HG03575 (cell line): Measurements from ENCODE around the gene LAMC2.

Source experiments
- ATAC-seq: cut with Tn5 transposase; IDR thresholded peaks from one replicate; pipeline ENCODE4 v1.9.1; 2021; ENCODE audit not compliant: unreplicated experiment, insufficient number of reproducible peaks, low FRiP score; ENCODE audit errors: extremely low read depth

LAMC2 gene

DNA sequence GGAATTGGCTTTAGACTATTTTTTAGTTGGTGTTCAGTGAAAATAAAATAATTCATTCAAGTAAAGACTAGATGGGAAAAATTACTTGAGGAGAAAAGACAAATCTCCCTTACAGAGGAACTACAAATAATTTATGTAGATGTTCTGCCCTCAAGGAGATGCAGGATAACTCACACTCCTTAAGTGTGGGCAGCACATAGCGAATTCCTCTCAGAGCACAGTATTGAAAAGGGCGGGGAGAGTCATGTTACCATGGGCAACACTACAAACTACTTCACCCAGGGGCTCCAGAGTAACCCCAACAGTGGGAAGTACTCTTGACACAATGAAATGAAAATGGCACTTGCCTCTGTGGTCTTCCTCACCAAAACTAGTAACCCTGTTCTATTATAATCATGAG is 20.6 kb upstream of the LAMC2 start:
- no peak for ATAC-seq

DNA sequence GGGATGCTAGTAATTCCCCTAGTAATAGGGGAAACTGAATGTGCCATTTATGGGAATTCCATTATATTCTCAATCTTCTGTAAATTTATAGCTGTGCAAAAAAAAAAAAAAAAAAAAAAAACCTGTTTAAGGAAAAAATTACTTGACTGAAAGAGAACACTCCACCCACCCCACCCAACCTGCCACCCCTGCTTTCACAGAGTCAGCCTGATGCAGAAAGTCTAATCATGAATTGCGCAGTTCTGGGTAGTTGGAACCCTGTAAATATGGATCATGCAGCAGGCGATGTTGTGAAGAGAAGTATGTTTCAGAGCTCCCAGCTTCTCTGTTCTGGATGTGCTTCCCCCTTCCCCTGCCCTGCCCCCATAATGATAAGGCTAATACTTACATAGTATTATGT is 19.6 kb upstream of the LAMC2 start:
- no peak for ATAC-seq

DNA sequence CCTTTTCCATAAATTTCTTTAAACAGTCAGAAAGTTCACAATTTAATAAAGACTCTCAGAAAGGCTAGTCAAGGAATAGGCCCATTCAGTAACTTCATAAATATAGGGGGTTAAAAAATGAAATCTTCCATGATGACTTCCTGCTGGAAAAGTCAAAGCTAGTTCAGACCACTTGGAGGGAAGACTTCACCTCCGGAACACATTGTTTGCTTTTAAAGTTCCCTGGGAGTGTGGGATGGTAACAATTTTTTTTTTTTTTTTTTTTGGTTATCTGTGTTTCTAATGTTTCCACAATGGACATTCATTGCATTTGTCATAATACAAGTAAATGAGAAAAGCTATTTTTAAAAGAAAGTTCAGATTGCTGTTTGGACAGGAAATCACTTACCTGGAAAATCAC is 18.4 kb upstream of the LAMC2 start:
- ATAC-seq: no peak

DNA sequence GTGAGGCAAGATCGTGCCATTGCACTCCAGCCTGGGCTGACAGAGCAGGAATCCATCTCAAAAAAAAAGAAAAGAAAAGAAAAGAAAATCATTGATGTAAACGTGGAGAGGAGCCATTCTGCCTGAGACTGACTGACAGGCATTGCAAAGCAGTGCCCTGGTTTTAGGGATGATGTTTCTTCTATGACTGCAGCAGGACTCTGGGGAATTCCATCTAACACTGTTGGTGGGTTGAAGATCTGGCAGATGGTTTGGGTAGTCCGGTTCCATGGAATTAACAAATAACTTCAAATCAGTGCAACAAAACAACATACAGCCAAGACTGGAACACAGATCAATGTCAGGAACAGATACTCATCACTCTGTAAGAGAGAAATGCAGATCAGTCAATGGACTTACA is 17.8 kb upstream of the LAMC2 start:
- ATAC-seq: no peak

DNA sequence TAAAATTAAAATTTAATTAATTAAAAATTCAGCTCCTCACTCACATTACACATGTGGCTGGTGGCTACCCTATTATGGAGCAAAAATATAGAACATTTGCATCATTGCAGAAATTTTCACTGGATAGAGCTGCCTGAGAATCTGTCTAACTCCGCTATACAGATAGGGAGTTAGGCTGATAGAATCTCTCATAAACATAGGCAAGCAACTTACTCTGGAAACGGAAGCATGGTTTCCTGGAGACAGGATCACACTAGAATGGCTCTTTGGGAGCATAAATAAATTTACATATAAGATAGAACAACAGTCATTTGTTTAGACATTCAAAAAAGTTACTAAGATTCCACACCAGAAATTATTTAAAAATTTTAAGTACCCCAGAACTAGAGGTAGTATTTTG is 12.2 kb upstream of the LAMC2 start:
- ATAC-seq: no peak

DNA sequence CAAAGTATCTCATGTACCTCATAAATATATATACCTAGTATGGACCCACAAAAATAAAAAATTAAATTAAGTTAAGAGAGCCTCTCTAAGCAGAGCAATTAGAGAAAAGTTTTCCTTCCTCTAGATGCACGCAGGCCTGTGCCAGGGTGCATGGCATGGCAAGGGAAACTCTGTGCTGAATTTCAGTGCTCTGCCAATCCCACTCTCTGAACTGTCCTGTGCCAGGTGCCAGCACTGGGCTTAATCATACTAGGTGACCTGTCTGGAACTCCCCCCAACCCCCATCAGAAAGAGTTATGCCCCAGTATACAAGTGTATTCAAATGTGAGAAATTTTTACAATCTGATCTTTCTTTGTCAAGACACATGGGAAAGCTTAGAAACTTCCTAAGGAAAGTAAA is 10.4 kb upstream of the LAMC2 start:
- ATAC-seq: no peak

DNA sequence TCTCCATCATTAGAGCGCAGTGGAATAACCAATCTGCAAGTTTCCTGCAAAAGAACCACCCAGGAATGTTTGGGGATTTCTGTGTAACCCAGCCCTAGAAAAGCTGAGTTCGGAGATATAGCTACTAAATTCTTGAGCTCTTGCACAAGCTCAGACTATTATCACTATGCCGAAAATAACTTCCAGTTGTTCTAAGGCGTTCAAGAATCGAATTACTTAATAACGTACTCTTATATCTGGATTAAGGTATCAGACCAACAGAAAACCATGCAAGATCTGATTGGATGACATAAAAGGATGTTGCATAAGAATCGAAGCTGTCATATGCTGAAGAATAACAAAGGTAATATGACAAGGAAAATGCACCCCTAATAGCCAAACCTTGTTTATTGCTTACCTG is 7.5 kb upstream of the LAMC2 start:
- no peak for ATAC-seq

DNA sequence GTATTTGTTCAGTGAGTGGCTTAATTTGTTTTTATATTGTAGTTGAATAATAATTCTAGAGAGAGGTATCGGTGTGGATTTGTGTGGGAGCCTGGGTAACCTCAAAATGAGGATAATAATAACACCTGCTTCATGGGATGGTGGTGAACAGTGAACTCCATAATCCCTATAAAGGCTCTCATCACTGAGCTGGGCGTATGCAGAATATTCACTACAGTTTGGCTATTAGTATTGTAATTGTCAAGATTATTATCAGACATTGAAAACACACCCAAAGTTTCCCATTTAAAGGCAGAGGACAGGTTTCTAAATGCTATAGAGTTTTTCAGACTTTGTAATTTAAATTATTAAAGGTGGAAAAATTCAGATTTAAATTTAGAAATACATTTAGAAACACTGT is 7.0 kb upstream of the LAMC2 start:
- no peak for ATAC-seq

DNA sequence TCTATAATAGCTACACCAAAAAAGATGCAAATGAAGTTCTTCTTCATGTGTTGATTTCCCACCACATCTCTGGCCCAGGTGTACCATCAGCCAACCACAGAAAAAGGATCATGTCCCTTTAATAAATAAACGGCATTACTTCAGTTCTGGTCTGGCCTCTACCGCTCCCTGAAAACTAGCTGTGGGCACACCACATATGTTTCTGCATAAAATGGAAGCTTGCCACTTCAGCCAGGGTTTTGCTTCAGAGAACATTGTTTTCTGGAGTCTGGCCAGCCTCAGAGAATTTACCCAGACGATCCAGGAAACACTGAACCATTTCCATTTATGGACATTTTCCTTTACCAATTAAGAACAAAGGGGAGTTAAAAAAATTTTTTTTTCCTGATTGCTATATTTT is 5.8 kb upstream of the LAMC2 start:
- ATAC-seq: no peak

DNA sequence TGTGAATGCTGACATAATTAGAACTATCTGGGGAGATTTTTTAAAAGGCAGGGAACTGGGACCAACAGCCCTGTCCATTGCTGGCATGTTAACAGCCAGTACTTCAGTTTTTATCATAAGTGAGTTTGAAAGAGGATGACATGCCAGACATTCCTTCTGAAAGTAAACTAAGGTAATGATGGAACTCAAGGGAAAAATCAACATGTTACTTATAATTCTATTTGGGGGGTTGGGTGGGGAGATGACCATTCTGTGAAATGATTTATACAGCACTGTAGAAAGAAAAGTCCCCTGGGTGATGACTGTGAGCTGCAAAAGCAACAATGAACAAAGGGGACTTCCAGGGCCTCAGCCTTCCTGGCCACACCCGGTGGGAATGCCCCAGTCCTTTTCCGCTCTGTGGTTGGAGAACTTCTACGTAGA is 5.4 kb upstream of the LAMC2 start:
- ATAC-seq: no peak

DNA sequence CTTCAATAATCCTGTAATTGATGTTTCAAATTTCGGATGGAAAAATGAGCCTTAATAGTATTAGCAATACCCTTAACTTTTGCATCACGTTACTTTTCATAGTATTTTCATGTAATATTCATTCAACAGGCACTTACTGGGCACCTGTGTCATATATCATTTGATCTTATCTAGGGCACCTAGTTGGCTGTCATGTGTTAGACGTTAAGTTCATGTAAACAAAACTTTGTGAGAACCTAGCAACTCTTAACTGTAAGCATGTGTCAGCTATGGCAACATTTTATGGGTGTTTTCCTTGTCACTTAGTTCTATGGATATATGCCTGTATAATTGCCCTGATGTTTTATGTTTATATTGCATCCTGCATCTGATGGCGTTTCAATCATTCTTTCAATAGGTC is 777 bp downstream of the LAMC2 start:
- ATAC-seq: no peak

DNA sequence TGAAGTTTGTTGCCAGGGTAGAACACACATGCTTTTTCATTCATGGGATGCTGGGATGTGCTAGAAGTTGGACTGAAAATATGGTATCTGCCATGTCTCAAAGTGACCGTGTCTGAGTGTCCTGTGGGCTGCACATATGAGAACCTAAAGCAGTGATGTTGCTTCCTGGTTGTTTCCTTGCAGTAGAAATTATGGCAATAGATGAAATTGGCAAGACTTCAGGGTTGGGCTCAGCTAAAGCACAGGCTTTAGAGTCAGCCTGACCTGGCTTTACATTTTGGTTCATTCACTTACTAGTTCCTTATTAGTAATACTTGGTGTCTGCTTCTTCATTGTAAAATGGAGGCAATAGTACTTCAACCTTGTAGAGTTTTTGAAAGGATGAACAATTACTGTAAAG is 2.2 kb downstream of the LAMC2 start:
- no peak for ATAC-seq

DNA sequence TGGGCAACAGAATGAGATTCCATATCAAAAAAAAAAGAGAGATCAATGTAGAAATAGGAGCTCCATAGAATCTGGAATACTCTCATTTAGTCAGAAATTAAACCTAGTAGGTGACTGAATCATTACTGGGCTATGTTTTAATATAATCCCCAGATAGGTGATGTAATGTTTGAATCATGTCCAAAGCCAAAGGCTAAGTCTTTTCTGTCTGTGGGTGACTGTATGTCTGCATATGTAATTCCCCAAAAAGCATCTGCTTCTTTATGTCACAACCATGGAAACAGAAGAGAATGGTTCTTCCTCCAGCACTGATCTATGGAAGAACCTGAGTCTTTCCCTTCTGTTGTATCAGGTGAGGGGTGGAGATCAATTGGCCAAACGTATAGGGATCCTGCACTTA is 5.8 kb downstream of the LAMC2 start:
- no peak for ATAC-seq

DNA sequence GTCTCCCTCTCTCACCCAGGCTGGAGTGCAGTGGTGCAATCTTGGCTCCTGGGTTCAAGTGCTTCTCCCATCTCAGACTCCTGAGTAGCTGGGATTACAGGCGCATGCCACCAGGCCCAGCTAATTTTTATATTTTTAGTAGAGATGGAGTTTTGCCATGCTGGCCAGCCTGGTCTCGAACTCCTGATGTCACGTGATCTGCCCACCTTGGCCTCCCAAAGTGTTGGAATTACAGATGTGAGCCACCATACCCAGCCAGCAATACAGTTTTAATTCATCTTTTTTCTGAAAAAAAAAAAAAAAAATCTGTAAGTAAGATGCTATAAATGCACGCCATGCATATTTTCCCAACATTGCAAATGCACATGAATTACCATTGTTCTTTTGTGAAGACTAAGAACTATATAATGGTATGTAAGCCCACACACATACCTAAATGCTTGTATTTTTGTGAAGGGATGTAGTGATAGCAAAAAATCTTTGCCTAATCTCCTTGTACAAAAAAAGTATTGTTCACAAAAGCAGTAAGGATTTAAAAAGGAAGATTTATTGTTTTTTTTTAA is 8.0 kb downstream of the LAMC2 start:
- ATAC-seq: no peak

DNA sequence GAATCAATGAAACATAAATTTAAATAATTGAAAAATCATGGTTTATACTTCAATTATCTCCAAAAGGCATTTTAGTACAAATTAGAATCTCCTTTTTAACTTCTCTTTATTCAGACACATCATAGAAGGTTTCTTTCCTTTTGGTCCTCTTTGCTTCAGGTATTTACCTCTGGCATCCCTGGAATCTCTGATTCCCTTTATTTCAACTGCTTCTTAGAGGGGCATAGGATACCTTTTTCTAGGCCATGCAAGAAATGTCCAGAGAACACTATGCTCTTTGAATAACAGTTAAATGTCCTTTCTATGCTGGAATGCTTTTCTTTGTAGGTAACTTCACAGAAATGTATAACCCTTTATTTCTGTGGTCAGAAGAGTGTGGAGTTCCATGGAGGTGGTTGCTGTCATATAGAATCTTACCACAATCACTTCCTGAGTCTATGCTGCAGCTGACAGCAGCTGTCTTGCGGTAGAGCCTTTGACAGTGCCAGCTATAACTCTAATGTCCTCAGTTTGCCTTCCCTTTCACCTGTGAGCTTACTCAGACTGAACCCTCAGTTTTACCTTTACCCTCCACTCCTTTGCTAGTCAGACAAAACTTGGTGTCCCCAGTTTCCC is 8.6 kb downstream of the LAMC2 start:
- ATAC-seq: peak; percentile 95

DNA sequence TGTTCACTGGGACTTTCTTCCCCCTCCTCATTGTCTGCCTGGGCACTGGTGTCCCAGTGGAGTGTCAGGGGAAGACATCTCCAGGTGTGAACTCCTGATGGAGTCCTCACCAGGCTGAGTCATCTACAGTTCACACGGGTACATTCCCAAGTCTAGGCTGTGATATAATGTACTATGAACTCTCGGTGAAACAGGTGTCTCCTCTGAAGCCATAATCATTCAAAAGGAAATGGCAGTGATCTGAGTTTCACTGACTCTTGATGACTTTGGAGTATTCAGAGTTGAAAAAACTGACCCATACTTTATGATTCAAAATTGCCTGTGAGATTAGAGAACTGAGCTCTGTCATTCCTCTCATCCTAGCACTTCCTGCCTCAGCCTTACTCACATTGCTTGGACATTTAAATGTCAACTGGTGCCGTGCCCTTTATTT is 9.1 kb downstream of the LAMC2 start:
- peak; percentile 16 for ATAC-seq

DNA sequence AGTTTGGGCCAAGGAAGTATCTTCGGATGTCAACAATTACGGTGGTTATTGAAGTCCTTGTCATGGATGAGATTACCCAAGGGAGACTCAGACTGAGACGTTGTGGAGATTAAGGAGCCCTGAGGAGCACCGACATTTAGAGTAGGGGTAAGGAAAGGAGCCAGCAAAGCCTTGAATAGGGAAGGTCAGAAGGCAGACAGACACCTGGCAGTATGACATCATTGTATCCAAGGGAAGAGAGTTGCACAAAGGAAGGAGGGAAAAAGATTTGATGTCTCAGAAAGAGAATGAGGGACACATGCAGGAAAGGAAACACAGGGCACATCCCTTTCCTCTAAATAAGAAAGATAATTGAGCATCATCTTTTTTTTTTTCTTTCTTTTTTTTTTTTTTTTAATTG is 11.7 kb downstream of the LAMC2 start:
- no peak for ATAC-seq

DNA sequence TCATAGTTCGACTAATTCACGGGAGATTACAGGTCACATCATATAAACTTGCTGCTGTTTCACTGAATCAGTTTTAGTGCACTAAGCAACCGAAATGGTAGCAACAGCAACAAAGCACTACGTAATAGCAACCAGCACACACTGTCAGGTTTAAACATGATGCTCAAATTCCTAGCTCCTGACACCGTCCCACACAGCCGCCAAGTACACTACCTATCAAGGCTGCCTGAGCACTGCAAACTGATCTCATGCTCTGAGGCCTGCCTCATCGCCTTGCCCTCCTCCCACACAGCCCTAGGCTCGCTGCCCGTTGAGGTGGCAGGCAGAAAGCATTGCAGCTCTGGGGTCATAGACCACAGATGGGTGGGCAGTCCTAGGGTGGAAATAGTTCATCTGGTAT is 12.4 kb downstream of the LAMC2 start:
- ATAC-seq: no peak

DNA sequence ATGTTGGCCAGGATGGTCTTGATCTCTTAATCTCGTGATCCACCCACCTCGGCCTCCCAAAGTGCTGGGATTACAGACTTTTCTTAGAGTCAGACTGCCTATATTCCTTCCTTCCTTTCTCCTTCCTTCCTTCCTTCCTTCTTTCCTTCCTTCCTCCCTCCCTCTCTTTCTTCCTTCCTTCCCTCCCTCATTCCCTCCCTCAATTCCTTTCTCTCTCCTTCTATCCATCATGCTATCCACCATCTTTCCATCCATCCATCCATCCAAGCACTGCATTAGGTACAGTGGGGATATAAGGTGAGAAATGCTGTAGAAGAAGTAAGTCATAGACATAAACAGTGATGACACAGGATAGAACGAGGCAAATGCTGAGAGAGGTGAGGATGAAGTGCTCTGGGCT is 13.2 kb downstream of the LAMC2 start:
- no peak for ATAC-seq

DNA sequence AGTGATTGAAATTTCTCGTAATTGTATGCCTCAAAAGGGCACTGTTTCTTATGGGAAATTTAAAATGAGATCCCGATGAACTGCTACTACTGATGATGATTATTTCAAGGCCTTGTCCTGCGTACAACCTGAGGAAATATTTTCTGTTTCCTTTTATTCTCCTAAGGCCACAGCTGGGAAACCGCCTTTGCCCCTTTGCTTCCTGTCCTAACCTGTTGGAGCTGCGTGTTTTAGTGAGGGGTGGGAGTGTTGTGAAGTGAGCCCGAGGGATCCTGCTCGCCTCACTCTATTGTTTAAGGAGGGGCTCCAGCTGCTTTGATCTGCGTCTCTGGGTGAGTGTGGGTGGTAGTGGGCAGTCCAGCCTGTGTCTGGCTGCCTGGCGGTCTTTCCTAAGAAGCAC is 14.4 kb downstream of the LAMC2 start:
- ATAC-seq: no peak

DNA sequence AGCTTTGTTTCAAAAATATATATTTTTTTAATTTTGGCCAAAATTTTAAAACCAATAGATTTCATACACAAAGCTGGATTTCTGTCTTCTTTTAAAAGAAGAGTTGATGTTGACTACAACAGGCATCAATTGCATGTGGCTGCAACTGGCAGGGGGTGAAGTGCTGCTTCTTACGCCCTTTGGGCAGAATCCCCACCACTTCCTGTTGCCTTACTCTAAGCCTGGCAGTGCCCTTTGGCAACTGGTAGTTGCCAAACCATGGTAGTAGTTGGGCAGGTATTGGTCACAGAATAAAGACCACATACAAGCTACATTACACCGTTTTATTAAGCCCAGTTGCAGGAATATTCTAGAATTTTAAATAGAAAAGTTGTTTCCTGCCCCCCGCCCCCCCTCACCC is 17.0 kb downstream of the LAMC2 start:
- no peak for ATAC-seq
